Gastrocnemius medialis (tissue), 4 donors: ENCODE results near the gene SYNPR.

Experiments
- POLR2A ChIP-seq, 2 donors: fragments of 450-650 bp; IDR thresholded peaks; one replicate each; pipeline ENCODE4 v1.6.1; 2017; ENCODE audit warnings: antibody characterized with exemption in 2 of 2, mild to moderate bottlenecking in 2 of 2, moderate library complexity in 2 of 2
- TF ChIP-seq, protein P1 (sequence below), 5 experiments: fragments of 450-650 bp in 3 of 5; fragments of 200-600 bp in 2 of 5; sonication (generic) in 2 of 5; IDR thresholded peaks in 4 of 5; conservative IDR thresholded peaks in 1 of 5; 1 replicate in 4 of 5; 2 replicates in 1 of 5; pipeline ENCODE4 v1.5.1; 2016 to 2019; ENCODE audit warnings: antibody characterized with exemption in 5 of 5, mild to moderate bottlenecking in 3 of 5, moderate library complexity in 3 of 5

DNA sequence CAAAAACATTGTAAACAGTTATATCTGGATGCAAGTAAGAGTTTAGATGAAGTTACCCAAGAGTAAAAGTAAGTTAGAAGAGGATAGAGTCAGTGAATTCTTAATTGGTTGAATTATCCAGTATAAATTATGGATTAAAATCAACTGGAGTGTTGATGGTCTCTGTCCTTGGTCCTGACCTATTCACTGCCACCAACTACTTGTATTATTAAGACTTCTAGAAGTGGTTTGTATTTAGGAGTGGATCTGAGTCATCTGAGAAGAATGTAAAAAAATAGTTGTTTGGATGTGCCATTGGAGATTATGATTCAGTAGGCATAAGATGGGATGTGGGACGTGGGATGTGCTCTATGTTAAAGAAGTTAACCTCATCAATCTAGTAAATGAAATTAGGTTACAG lies 86.4 kb downstream of the SYNPR start:
- no peak for TF ChIP-seq POLR2A (IDR thresholded peaks at IDR 0.05)
- TF ChIP-seq, protein P1, sequence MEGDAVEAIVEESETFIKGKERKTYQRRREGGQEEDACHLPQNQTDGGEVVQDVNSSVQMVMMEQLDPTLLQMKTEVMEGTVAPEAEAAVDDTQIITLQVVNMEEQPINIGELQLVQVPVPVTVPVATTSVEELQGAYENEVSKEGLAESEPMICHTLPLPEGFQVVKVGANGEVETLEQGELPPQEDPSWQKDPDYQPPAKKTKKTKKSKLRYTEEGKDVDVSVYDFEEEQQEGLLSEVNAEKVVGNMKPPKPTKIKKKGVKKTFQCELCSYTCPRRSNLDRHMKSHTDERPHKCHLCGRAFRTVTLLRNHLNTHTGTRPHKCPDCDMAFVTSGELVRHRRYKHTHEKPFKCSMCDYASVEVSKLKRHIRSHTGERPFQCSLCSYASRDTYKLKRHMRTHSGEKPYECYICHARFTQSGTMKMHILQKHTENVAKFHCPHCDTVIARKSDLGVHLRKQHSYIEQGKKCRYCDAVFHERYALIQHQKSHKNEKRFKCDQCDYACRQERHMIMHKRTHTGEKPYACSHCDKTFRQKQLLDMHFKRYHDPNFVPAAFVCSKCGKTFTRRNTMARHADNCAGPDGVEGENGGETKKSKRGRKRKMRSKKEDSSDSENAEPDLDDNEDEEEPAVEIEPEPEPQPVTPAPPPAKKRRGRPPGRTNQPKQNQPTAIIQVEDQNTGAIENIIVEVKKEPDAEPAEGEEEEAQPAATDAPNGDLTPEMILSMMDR (IDR thresholded peaks at IDR 0.05 in 4 of 5, conservative IDR thresholded peaks at IDR 0.05 in 1 of 5): no peak
